Breast epithelium (tissue), 4 donors: ENCODE data around the gene AGXT2. TPM values are rescaled to one million over a fixed set of nuclear protein-coding genes. Genes with fewer than 3 reads are reported as not detected.
A peak's percentile ranks its signal among the peaks of the same experiment; 100 is the strongest.

Experiments used
- DNase-seq, 2 donors: peaks; one replicate each; pipeline ENCODE4 v3.0.0-alpha.2; 2019; ENCODE audit warnings: low spot score in 2 of 2
- H3K27ac ChIP-seq, 2 donors: fragments of 200-600 bp; sonication (generic) in 1 of 2; one replicate each; pipeline ENCODE4 v1.5.1; 2016 to 2019; ENCODE audit warnings: mild to moderate bottlenecking in 1 of 2
- H3K27me3 ChIP-seq, 2 donors: fragments of 200-600 bp; sonication (generic) in 1 of 2; one replicate each; pipeline versions ENCODE4 v1.5.1 to v1.6.0; 2017 to 2019; ENCODE audit warnings: control low read depth in 1 of 2, mild to moderate bottlenecking in 1 of 2
- H3K36me3 ChIP-seq: fragments of 200-600 bp; one replicate; pipeline ENCODE4 v1.5.1; 2019
- H3K4me1 ChIP-seq, 2 donors: fragments of 200-600 bp; sonication (generic); one replicate each; pipeline ENCODE4 v1.5.1; 2016 to 2019; ENCODE audit warnings: control low read depth in 1 of 2
- H3K4me3 ChIP-seq, 3 donors: fragments of 200-600 bp; sonication (generic); 1 replicate in 2 of 3; 2 replicates in 1 of 3; pipeline ENCODE4 v1.5.1; 2016 to 2019; ENCODE audit warnings: mild to moderate bottlenecking in 3 of 3, moderate library complexity in 2 of 3
- H3K9me3 ChIP-seq, 2 donors: fragments of 200-600 bp; sonication (generic) in 1 of 2; one replicate each; pipeline ENCODE4 v1.5.1; 2016 to 2019; ENCODE audit warnings: control low read depth in 1 of 2
- CTCF ChIP-seq, 3 donors: fragments of 450-650 bp; IDR thresholded peaks; one replicate each; pipeline ENCODE4 v1.5.1; 2016 to 2017; ENCODE audit warnings: antibody characterized with exemption in 3 of 3, mild to moderate bottlenecking in 3 of 3, moderate library complexity in 3 of 3
- POLR2A ChIP-seq: fragments of 450-650 bp; IDR thresholded peaks from one replicate; pipeline ENCODE4 v1.6.1; 2016; ENCODE audit warnings: antibody characterized with exemption, mild to moderate bottlenecking, moderate library complexity
- POLR2AphosphoS5 ChIP-seq, 3 donors: sonication (generic); formaldehyde crosslinking; IDR thresholded peaks; one replicate each; pipeline ENCODE4 v1.6.1; 2017; ENCODE audit warnings: antibody characterized with exemption in 3 of 3
- intact Hi-C: fragments of 100-400 bp; cut with DNase I; formaldehyde crosslinking; loops from one replicate; pipeline ENCODE4 v1.15.1; 2023; ENCODE audit warnings: low total_unique reads
- total RNA-seq, 3 donors: library from RNA; depleted of rRNA; stranded (reverse); fragments of >200 nt; gene quantifications; one replicate each; pipeline ENCODE4 v1.1.0, GENCODE V29; 2016

The AGXT2 gene
- total RNA-seq, 3 donors from 2014 or later: not detected

GRCh38 chr5:35003018-35003957 lies 44.5 kb downstream of the AGXT2 start:
- Histone ChIP-seq H3K4me3 (no peak overlapping the region), H3K4me1 (no peaks in the 10 kb centered on the region), H3K36me3 (no peaks in the 10 kb centered on the region), H3K27ac (no peak overlapping the region), H3K9me3 (no peaks in the 10 kb centered on the region), H3K27me3 (no peaks in the 10 kb centered on the region)
- intact Hi-C loops: no loop called here
- no peak for DNase-seq
- TF ChIP-seq POLR2AphosphoS5 (IDR thresholded peaks at IDR 0.05) (no peak), CTCF (IDR thresholded peaks at IDR 0.05) (peak; percentile 56 to 69 (median 62)), POLR2A (no peak)

DNA sequence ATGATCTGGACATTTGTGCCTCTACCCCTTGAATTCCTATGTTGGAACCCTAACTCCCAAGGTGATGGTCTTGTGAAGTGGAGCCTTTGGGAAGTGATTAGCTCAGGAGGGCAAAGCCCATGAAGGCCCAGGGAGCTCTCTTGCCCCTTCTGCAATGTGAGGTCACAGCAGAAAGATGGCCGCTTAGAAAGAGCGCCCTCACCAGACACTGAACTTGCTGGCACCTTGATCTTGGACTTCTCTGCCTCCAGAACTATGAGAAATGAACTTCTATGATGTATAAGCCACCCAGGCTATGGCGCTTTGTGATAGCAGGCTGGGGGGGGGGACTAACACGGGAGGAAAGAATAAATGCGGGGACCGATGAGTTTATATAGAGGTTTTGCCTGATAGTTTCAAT lies 45.3 kb downstream of the AGXT2 start:
- no peak for DNase-seq
- Histone ChIP-seq H3K4me3 (no peak overlapping the region), H3K27me3 (no peaks in the 10 kb centered on the region), H3K36me3 (no peaks in the 10 kb centered on the region), H3K9me3 (no peaks in the 10 kb centered on the region), H3K27ac (no peak overlapping the region), H3K4me1 (no peaks in the 10 kb centered on the region)
- intact Hi-C loops: no loop called here
- TF ChIP-seq POLR2AphosphoS5 (IDR thresholded peaks at IDR 0.05): no peak
- no peak for TF ChIP-seq CTCF (IDR thresholded peaks at IDR 0.05)
- TF ChIP-seq POLR2A: no peak

- no peaks in the 10 kb centered on the region for H3K27me3 ChIP-seq
- H3K4me1 ChIP-seq: no peaks in the 10 kb centered on the region
- intact Hi-C loops: no loop called here
- H3K27ac ChIP-seq: no peak overlapping the region
- no peaks in the 10 kb centered on the region for H3K36me3 ChIP-seq
- H3K9me3 ChIP-seq: no peaks in the 10 kb centered on the region
- DNase-seq: no peak
- no peak overlapping the region for H3K4me3 ChIP-seq
- no peak for TF ChIP-seq POLR2AphosphoS5 (IDR thresholded peaks at IDR 0.05)
- no peak for TF ChIP-seq POLR2A
- TF ChIP-seq CTCF (IDR thresholded peaks at IDR 0.05): no peak
Measured at GRCh38 chr5:35001842-35002241, 45.9 kb downstream of the AGXT2 start.

DNA sequence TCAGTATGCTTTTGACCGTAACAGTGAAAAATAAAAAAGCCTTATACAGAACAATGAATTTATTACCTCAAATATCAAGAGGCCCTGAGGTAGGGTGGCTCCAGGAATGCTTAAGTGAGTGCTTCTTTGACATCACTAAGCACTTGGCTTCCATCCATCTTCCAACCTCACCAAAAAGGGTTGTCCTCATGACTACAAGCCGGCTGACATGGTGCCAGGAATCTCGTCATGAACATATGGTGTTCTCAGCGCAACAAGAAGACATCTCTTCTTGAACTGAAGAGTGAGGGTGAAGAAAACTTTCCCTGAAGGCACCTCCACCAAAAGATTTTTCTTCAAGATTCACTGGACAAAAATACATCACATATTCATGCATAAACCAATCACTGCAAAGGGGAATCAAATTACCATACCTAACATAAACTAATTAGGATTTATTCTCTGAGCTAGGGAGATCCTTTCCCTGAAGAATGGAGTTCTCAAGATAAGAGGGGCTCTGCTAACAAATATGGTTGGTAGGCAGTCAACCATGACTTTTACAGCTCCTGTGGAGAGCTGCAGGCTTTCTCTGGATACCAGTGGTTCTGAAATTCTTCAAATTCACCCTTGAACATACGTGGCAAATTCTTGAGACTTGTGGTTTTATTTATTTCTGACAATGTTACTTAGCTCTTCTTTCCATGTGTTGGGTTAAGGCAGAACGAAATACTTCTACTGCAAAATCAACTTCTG lies 49.5 kb downstream of the AGXT2 start:
- Histone ChIP-seq H3K27ac (no peak overlapping the region), H3K9me3 (no peaks in the 10 kb centered on the region), H3K4me1 (no peaks in the 10 kb centered on the region), H3K36me3 (no peaks in the 10 kb centered on the region), H3K4me3 (no peak overlapping the region), H3K27me3 (no peaks in the 10 kb centered on the region)
- TF ChIP-seq POLR2A (no peak), POLR2AphosphoS5 (IDR thresholded peaks at IDR 0.05) (no peak), CTCF (IDR thresholded peaks at IDR 0.05) (no peak)
- intact Hi-C loops: no loop called here
- no peak for DNase-seq

DNA sequence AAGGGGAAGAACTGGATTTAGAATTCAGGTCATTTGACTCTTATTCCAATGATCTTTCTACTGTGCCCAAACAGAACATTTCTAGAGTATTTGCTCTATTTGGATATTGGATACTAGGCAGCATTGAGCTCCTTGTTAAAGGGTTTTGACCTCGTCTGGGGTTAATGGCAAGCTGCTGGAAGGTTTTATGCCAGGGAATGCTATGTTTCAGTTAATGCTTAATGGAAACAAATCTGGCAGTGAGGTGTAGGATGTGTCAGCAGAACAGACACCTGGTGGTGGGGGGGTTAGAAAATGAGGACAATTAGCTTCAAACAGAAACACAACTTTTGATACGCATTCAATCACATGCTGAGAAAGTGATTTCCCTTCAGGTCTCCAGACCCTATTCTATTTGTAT lies 51.5 kb downstream of the AGXT2 start:
- no peak for DNase-seq
- H3K27me3 ChIP-seq: no peaks in the 10 kb centered on the region
- intact Hi-C loops: no loop called here
- H3K27ac ChIP-seq: no peak overlapping the region
- no peak for TF ChIP-seq CTCF (IDR thresholded peaks at IDR 0.05)
- no peak for TF ChIP-seq POLR2AphosphoS5 (IDR thresholded peaks at IDR 0.05)
- no peak for TF ChIP-seq POLR2A
- no peaks in the 10 kb centered on the region for H3K9me3 ChIP-seq
- no peaks in the 10 kb centered on the region for H3K4me1 ChIP-seq
- H3K36me3 ChIP-seq: no peaks in the 10 kb centered on the region
- H3K4me3 ChIP-seq: no peak overlapping the region
